Astrocyte of the spinal cord (primary cell): ENCODE data around the gene SOS1.
"Not testable (repeated sequence)": the region's sequence is repeated elsewhere in the genome, so short reads cannot be mapped to it uniquely, and the experiment has no call there.

Experiments
- DNase-seq: peaks from one replicate; pipeline ENCODE4 v3.0.0; 2011; ENCODE audit warnings: low read depth, low spot score
- H3K4me3 ChIP-seq: 2 replicates; pipeline ENCODE4 v1.5.1; 2011; ENCODE audit warnings: low read depth, mild to moderate bottlenecking, low read length, moderate library complexity
- in situ Hi-C: cut with HindIII; loops from 2 replicates; pipeline ENCODE4 v1.10.0; 2017; ENCODE audit warnings: low sequenced_read_pairs
- TF ChIP-seq, protein P1 (sequence below): IDR thresholded peaks from 2 replicates; pipeline ENCODE4 v1.5.1; 2012; ENCODE audit warnings: low read depth, mild to moderate bottlenecking, low read length, inconsistent platforms

SOS1 gene

DNA sequence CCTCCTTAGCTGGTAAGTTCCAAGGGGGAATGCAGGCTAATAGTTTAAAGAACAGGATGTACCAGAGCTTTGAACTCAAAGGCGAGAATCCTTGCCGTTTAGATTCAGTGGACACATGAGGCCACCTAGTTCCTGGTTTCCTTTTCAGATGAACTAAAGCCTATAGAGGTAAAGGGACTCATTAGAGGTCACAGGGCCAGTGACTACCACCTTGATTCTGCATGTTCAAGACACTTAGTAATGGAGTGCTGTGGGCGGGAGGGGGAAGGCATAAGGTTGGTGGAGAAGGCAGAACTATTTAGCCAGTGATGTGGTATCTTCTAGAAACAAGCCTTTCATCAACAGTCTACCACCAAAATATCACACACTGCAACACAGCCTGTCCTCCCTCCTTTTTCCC is 183.3 kb downstream of the SOS1 start:
- DNase-seq: no peak
- in situ Hi-C loops: no loop called here
- H3K4me3 ChIP-seq: no peak overlapping the region
- TF ChIP-seq, protein P1, sequence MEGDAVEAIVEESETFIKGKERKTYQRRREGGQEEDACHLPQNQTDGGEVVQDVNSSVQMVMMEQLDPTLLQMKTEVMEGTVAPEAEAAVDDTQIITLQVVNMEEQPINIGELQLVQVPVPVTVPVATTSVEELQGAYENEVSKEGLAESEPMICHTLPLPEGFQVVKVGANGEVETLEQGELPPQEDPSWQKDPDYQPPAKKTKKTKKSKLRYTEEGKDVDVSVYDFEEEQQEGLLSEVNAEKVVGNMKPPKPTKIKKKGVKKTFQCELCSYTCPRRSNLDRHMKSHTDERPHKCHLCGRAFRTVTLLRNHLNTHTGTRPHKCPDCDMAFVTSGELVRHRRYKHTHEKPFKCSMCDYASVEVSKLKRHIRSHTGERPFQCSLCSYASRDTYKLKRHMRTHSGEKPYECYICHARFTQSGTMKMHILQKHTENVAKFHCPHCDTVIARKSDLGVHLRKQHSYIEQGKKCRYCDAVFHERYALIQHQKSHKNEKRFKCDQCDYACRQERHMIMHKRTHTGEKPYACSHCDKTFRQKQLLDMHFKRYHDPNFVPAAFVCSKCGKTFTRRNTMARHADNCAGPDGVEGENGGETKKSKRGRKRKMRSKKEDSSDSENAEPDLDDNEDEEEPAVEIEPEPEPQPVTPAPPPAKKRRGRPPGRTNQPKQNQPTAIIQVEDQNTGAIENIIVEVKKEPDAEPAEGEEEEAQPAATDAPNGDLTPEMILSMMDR: no peak

- in situ Hi-C loops, DNase-seq, H3K4me3 ChIP-seq: not testable (repeated sequence)
These were observed 184.3 kb downstream of the SOS1 start for GRCh38 chr2:38936516-38936915.

DNA sequence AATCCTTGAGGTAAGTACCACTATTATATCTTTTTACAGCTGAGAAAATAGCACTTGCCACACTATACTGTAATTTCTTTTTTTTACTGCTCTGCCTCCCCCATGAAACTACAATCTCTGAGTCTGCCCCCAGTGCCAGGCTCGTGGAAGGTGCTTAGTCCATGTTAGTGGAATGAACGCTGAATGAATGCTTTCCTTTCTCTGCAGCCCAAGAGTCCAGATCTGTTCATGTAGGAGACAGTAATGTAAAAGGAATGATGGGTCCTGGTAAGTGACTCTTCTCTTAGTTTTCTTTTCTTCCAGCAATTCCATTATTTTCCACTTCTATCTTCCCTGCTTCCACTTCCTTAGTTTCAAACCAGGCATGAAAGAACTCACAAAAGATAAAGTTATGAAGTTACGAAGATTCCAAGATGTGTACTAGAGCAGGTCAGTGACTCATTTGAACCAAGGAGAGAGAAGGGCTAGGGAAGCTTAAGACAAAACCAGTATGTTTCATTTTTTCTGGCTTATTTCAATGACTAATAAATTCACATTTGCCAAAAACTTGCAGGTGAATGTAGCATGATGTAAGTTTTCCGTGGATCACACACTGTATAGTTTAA is 185.2 kb downstream of the SOS1 start:
- TF ChIP-seq, protein P1: no peak
- DNase-seq: peak; percentile 49
- in situ Hi-C loops: no loop called here
- H3K4me3 ChIP-seq: no peak overlapping the region

DNA sequence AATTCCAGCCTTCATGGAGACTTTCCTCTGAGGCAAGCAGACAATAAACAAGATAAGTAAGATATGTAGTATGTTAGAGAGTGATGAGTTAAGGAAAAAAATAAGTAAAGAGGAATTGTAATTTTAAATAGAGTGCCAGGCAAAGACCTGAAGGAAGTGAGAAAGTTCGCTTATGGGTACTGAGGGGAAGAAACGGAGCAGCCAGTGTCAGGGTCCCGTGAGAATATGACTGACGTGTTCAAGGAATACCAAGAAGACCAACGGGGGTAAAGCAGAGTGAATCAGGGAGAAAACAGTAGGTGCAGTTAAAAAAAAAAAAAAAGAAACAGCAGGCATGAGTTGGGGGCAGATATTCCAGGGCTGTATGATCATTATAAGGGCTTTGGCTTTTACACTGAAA is 186.1 kb downstream of the SOS1 start:
- in situ Hi-C loops: no loop called here
- no peak for DNase-seq
- TF ChIP-seq, protein P1: no peak
- H3K4me3 ChIP-seq: no peak overlapping the region

- no peak overlapping the region for H3K4me3 ChIP-seq
- in situ Hi-C loops: no loop called here
- no peak for DNase-seq
- TF ChIP-seq, protein P1: no peak
These were observed 187.2 kb downstream of the SOS1 start for GRCh38 chr2:38933653-38934052.

- DNase-seq: no peak
- TF ChIP-seq, protein P1: no peak
- in situ Hi-C loops: no loop called here
- no peak overlapping the region for H3K4me3 ChIP-seq
These were observed 188.3 kb downstream of the SOS1 start for GRCh38 chr2:38932586-38932985.
